IMR-90 (cell line): Measurements from ENCODE around the gene MAEL. TPM values are rescaled to one million over a fixed set of nuclear protein-coding genes. Genes with fewer than 3 reads are reported as not detected.

Source experiments
- ATAC-seq: fragments of 200-7000 bp; cut with Tn5 transposase; 2 replicates; pipeline ENCODE4 v1.9.1; 2020; ENCODE audit warnings: low read depth, mild to moderate bottlenecking, moderate library complexity
- BruUV-seq: library from RNA; stranded (reverse); fragments of 400-500 nt; replicated peaks from 2 replicates; lab custom pipeline; 2021; lab: Mats Ljungman, UMichigan
- CTCF ChIA-PET: fragments of 300-600 bp; formaldehyde crosslinking; extraction: SDS; loops from one replicate; lab custom pipeline; 2021; ENCODE audit warnings: antibody characterized with exemption; lab: Yijun Ruan, JAX
- POLR2A ChIA-PET: fragments of 300-600 bp; sonication (Branson Sonifier 250); formaldehyde crosslinking; loops from one replicate; lab custom pipeline; 2022; ENCODE audit warnings: antibody characterized with exemption; ENCODE audit not compliant: unreplicated experiment; lab: Charles Lee
- DNase-seq: peaks from one replicate; pipeline ENCODE4 v3.0.0; 2013
- H2AFZ ChIP-seq: replicated peaks from 2 replicates; pipeline ENCODE3; 2013; ENCODE audit warnings: low read length, mild to moderate bottlenecking; ENCODE audit not compliant: poor library complexity
- H2AK5ac ChIP-seq: 2 replicates; pipeline ENCODE4 v1.6.1; 2013; ENCODE audit warnings: low read depth, low read length, inconsistent platforms
- H2AK9ac ChIP-seq: replicated peaks from 2 replicates; pipeline ENCODE3; 2013; ENCODE audit warnings: mild to moderate bottlenecking, low read depth, low read length, moderate library complexity; ENCODE audit not compliant: poor library complexity
- H2BK120ac ChIP-seq: 2 replicates; pipeline ENCODE4 v1.6.1; 2013; ENCODE audit warnings: low read depth, low read length, inconsistent platforms
- H2BK15ac ChIP-seq: 3 replicates; pipeline ENCODE4 v1.6.1; 2013; ENCODE audit warnings: low read depth, low read length, inconsistent platforms
- H2BK20ac ChIP-seq: 2 replicates; pipeline ENCODE4 v1.6.1; 2013; ENCODE audit warnings: low read depth, mild to moderate bottlenecking, inconsistent platforms, low read length, moderate library complexity
- H2BK5ac ChIP-seq: 2 replicates; pipeline ENCODE4 v1.6.1; 2013; ENCODE audit warnings: mild to moderate bottlenecking, low read depth, low read length, inconsistent platforms; ENCODE audit not compliant: poor library complexity, severe bottlenecking
- H3K14ac ChIP-seq: replicated peaks from 2 replicates; pipeline ENCODE4 v1.6.1; 2013; ENCODE audit warnings: low read depth, low read length, inconsistent platforms
- H3K18ac ChIP-seq: 2 replicates; pipeline ENCODE4 v1.6.1; 2013; ENCODE audit warnings: low read depth, low read length, control low read depth
- H3K23ac ChIP-seq: 2 replicates; pipeline ENCODE4 v1.6.1; 2013; ENCODE audit warnings: low read depth, low read length, inconsistent platforms
- H3K27ac ChIP-seq: 2 replicates; pipeline ENCODE4 v1.5.1; 2013; ENCODE audit warnings: mild to moderate bottlenecking, control low read depth, low read length; ENCODE audit not compliant: insufficient read depth
- H3K27me3 ChIP-seq: 2 replicates; pipeline ENCODE4 v1.6.1; 2013; ENCODE audit warnings: low read length; ENCODE audit not compliant: control insufficient read depth, insufficient read depth
- H3K36me3 ChIP-seq: 2 replicates; pipeline ENCODE4 v1.6.1; 2013; ENCODE audit warnings: low read length, mixed read lengths; ENCODE audit not compliant: control insufficient read depth, insufficient read depth
- H3K4ac ChIP-seq: 2 replicates; pipeline ENCODE4 v1.6.1; 2013; ENCODE audit warnings: low read depth, low read length, inconsistent platforms
- H3K4me1 ChIP-seq: 2 replicates; pipeline ENCODE4 v1.6.1; 2013; ENCODE audit warnings: low read length, mixed read lengths; ENCODE audit not compliant: control insufficient read depth, insufficient read depth
- H3K4me2 ChIP-seq: 2 replicates; pipeline ENCODE4 v1.6.1; 2013; ENCODE audit warnings: low read depth, mild to moderate bottlenecking, control low read depth, low read length, moderate library complexity
- H3K4me3 ChIP-seq: 2 replicates; pipeline ENCODE4 v1.5.1; 2013; ENCODE audit warnings: low read depth, mild to moderate bottlenecking, control low read depth, low read length, moderate library complexity; ENCODE audit not compliant: insufficient read depth
- H3K56ac ChIP-seq: 2 replicates; pipeline ENCODE4 v1.6.1; 2013; ENCODE audit warnings: low read length, inconsistent platforms; ENCODE audit not compliant: insufficient read depth; ENCODE audit errors: extremely low read depth
- H3K79me1 ChIP-seq, 2 experiments: 2 replicates each; pipeline ENCODE4 v1.6.1; 2013; ENCODE audit warnings: low read length in 2 of 2, inconsistent platforms in 1 of 2, low read depth in 1 of 2
- H3K9ac ChIP-seq: 2 replicates; pipeline ENCODE4 v1.6.1; 2013; ENCODE audit warnings: low read depth, low read length, control low read depth
- H3K9me1 ChIP-seq: 2 replicates; pipeline ENCODE4 v1.6.1; 2013; ENCODE audit warnings: low read length, inconsistent platforms; ENCODE audit not compliant: insufficient read depth
- H3K9me3 ChIP-seq: 2 replicates; pipeline ENCODE4 v1.6.1; 2013; ENCODE audit warnings: low read length; ENCODE audit not compliant: control insufficient read depth, insufficient read depth
- H4K20me1 ChIP-seq: 2 replicates; pipeline ENCODE4 v1.6.1; 2013; ENCODE audit warnings: low read length, inconsistent platforms; ENCODE audit not compliant: insufficient read depth
- H4K5ac ChIP-seq: 2 replicates; pipeline ENCODE4 v1.6.1; 2013; ENCODE audit warnings: mild to moderate bottlenecking, low read depth, low read length, control low read depth
- H4K8ac ChIP-seq, 2 experiments: 2 replicates each; pipeline ENCODE4 v1.6.1; 2013; ENCODE audit warnings: low read depth in 2 of 2, low read length in 2 of 2, control low read depth in 1 of 2, inconsistent platforms in 1 of 2
- H4K91ac ChIP-seq: 2 replicates; pipeline ENCODE4 v1.6.1; 2013; ENCODE audit warnings: low read depth, low read length, inconsistent platforms; ENCODE audit not compliant: insufficient read depth
- FOS ChIP-seq: fragments of 150-350 bp; IDR thresholded peaks from 2 replicates; pipeline ENCODE4 v1.6.1; 2016; ENCODE audit warnings: low read depth, low read length
- WGBS, 2 experiments: methylation state at CpG; one replicate each; pipeline versions ENCODE4 v1.1.5 to v1.1.7; 2013; ENCODE audit warnings: missing lambda C conversion rate in 2 of 2; ENCODE audit not compliant: insufficient read length in 1 of 2; ENCODE audit errors: extremely low coverage in 2 of 2; 5-methylcytosine and 5-hydroxymethylcytosine counted together
- dilution Hi-C: fragments of 300-500 bp; cut with HindIII; formaldehyde crosslinking; loops from one replicate; pipeline ENCODE4 v1.14.3; 2018; ENCODE audit warnings: low sequenced_read_pairs; ENCODE audit not compliant: unreplicated experiment
- in situ Hi-C: fragments of 300-500 bp; cut with MboI; formaldehyde crosslinking; loops from 3 replicates; pipeline ENCODE4 v1.14.3; 2019; ENCODE audit warnings: low sequenced_read_pairs, inconsistent platforms, mixed read lengths
- intact Hi-C: fragments of 100-400 bp; cut with micrococcal nuclease; formaldehyde crosslinking; loops from 2 replicates; pipeline ENCODE4 v1.10.0; 2022
- polyA plus RNA-seq, 3 experiments: library from polyadenylated mRNA; depleted of rRNA; stranded (reverse); fragments of >200 nt; gene quantifications; 2 replicates each; pipeline ENCODE4 v1.2.3, GENCODE V29; 2012; ENCODE audit warnings: low replicate concordance in 1 of 3
- total RNA-seq: library from RNA; depleted of rRNA; stranded (reverse); fragments of >200 nt; gene quantifications from 2 replicates; pipeline ENCODE4 v1.2.3, GENCODE V29; 2012

The MAEL gene
- total and polyA plus RNA-seq, 2 of the 4 experiments (the other 2 are of a cell fraction), result not detected

DNA sequence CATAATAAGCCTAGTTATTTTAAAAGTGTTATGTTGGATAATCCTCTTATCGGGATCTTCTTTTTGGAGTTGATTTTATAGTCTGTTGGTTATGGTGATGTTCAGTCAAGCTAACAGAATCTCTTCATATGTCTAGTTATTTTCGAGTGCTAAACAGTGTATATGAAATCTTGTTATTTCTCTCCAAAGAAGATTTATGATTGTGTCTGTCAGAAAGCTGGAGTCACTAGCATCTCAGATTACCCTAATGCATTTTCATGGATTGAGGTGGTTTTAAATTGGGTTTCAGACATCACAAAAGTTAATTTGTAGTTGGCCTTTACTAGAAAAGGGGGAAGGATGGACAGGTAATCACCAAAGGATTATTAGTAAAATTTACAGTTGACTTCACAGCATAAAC, 13.3 kb downstream of the MAEL start:
- Histone ChIP-seq H3K56ac (no peak overlapping the region), H2BK120ac (no peak overlapping the region), H3K18ac (no peak overlapping the region), H3K9me1 (no peaks in the 10 kb centered on the region), H2BK5ac (no peak overlapping the region), H2BK20ac (no peak overlapping the region), H3K27ac (no peak overlapping the region), H3K4me1 (no peaks in the 10 kb centered on the region), H3K4me2 (no peak overlapping the region), H3K36me3 (no peaks in the 10 kb centered on the region), H2BK15ac (no peak overlapping the region), H3K23ac (no peak overlapping the region), H2AFZ (no peak overlapping the region), H3K14ac (no peak overlapping the region), H3K79me1 (no peaks in the 10 kb centered on the region), H3K27me3 (no peaks in the 10 kb centered on the region), H3K4me3 (no peak overlapping the region), H2AK9ac (no peak overlapping the region), H3K9me3 (no peaks in the 10 kb centered on the region), H4K5ac (no peak overlapping the region), H4K91ac (no peak overlapping the region), H3K4ac (no peak overlapping the region), H3K9ac (no peak overlapping the region), H4K8ac (no peak overlapping the region), H4K20me1 (no peaks in the 10 kb centered on the region), H2AK5ac (no peak overlapping the region)
- ChIA-PET CTCF (no interaction called here), POLR2A (no interaction called here)
- BruUV-seq, result no TSS peak
- in situ Hi-C loops, result no loop called here
- intact Hi-C loops, result no loop called here
- DNase-seq (no peak), ATAC-seq (no peak)
- WGBS, 2 experiments, result no CpG with 5 or more reads among the region's 2 CpGs
- no peak for TF ChIP-seq FOS
- dilution Hi-C loops, result no loop called here
